Measurements from ENCODE around the gene C9orf40. TPM values are rescaled to one million over a fixed set of nuclear protein-coding genes. Genes with fewer than 3 reads are reported as not detected.

The C9orf40 gene
- total RNA-seq, 2 experiments from 2014 or later: 23.1 to 23.9 TPM

- no peak overlapping the region for H3K4me3 Mint-ChIP-seq
- no peak overlapping the region for H3K27ac Mint-ChIP-seq
- no peaks in the 10 kb centered on the region for H3K36me3 Mint-ChIP-seq (ENCODE audit: low read depth)
- no peak for DNase-seq
- CTCF ChIA-PET: interaction anchor here (0.6 to 0.8 kb wide), 2 partner anchors 10 to 1651 kb away, joined by 3 read pairs; no protein-coding TSS in a partner anchor
- H3K4me1 Mint-ChIP-seq (ENCODE audit: low read depth): no peaks in the 10 kb centered on the region
- intact Hi-C loops (cut with micrococcal nuclease): no loop called here
- H3K9me3 Mint-ChIP-seq: no peaks in the 10 kb centered on the region
- H3K27me3 Mint-ChIP-seq (ENCODE audit: low read depth): no peaks in the 10 kb centered on the region
Observed at GRCh38 chr9:74921737-74922136, 31.0 kb downstream of the C9orf40 start.

DNA sequence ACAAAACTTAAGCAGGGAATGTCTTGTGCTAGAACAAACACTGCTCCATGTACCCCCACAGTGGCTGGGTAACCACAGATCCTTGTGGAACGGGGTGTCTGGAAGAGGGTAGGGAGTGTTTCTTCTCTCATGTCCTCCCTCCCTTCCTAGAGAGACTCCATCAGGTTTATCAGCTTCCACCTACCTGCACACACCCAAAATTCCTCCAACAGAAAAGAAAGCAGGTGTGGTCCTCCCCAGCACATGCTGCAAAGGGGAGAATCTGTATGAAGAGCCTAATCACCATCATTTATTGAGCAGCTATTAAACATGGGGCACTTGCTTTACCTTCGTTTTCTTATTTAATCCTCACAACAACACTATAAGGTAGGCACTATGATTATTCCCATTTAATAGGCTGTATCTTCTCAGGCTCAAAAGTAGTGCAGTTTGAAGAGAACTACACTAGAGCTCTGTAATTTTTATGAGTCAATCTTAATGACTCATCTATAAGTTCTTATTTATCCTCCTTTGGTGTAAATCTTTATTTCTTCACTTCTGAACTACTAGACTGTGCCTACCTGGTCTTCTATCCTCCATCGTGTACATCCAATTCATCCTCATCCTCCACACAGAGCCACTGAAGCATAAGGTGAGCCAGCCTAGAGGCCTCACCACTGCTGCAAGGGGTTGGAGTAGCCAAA, 31.6 kb downstream of the C9orf40 start:
- H3K9me3 Mint-ChIP-seq: no peaks in the 10 kb centered on the region

GRCh38 chr9:74910036-74910435, 42.7 kb downstream of the C9orf40 start:
- H3K9me3 Mint-ChIP-seq: peaks cover 6% of the 10 kb centered on the region
- no peak overlapping the region for H3K27ac Mint-ChIP-seq
- CTCF ChIA-PET: no interaction called here
- H3K4me3 Mint-ChIP-seq: no peak overlapping the region
- intact Hi-C loops (cut with micrococcal nuclease): no loop called here
- H3K36me3 Mint-ChIP-seq (ENCODE audit: low read depth): no peaks in the 10 kb centered on the region
- peaks cover 22% of the 10 kb centered on the region for H3K27me3 Mint-ChIP-seq (ENCODE audit: low read depth)
- no peaks in the 10 kb centered on the region for H3K4me1 Mint-ChIP-seq (ENCODE audit: low read depth)
- DNase-seq: no peak

More for the DNA sequence above, 31.6 kb downstream of the C9orf40 start:
- Mint-ChIP-seq H3K36me3 (ENCODE audit: low read depth) (no peaks in the 10 kb centered on the region), H3K27me3 (ENCODE audit: low read depth) (no peaks in the 10 kb centered on the region), H3K4me3 (no peak overlapping the region), H3K4me1 (ENCODE audit: low read depth) (no peaks in the 10 kb centered on the region), H3K27ac (no peak overlapping the region)
- no peak for DNase-seq
- intact Hi-C loops (cut with micrococcal nuclease): no loop called here
- CTCF ChIA-PET: interaction anchor here (0.6 to 0.8 kb wide), 3 partner anchors 11 to 1650 kb away, joined by 3 to 4 read pairs (median 3); no protein-coding TSS in a partner anchor

DNA sequence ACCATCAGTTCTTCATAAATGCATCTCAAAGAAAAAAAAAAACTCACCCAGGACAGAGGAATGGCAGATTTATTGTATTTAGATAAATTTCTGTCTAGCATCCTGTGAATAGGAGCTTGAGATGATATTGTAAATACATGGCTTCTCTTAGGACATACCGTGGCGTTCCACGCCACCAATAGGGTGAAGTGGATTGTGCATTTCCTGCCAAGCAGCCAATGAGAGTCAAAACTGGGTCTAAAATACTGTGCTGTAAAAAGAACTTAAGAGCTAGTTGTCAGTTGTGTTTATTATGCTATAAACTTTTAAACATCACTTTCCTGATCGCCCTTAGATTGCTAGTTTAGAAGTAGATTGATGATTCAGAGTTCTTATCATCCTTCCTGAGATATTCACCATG, 44.0 kb downstream of the C9orf40 start:
- Mint-ChIP-seq H3K27me3 (ENCODE audit: low read depth) (peaks cover 22% of the 10 kb centered on the region), H3K9me3 (peaks cover 6% of the 10 kb centered on the region), H3K4me1 (ENCODE audit: low read depth) (no peaks in the 10 kb centered on the region), H3K27ac (no peak overlapping the region), H3K4me3 (no peak overlapping the region), H3K36me3 (ENCODE audit: low read depth) (no peaks in the 10 kb centered on the region)
- intact Hi-C loops (cut with micrococcal nuclease): no loop called here
- DNase-seq: no peak
- CTCF ChIA-PET: no interaction called here

DNA sequence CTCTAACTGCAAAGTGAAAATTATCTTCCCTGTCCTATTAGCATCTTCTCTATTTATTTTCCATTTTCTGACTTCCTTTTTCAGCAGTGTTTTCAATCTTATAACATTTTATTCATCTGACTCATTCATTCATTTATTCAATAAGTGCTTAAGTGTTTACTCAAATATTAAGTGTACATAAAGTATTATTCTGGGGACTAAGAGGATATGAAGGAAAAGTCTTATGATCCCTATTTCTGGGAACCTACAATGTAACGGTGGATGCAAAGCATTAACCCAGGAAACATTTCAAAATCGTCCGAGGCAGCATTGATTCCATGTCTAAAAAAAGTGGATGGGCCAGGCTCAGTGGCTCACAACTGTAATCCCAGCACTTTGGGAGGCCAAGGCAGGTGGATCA, 45.6 kb downstream of the C9orf40 start:
- intact Hi-C loops (cut with micrococcal nuclease): no loop called here
- H3K9me3 Mint-ChIP-seq: peaks cover 5% of the 10 kb centered on the region
- H3K4me3 Mint-ChIP-seq: no peak overlapping the region
- no peak for DNase-seq
- no peaks in the 10 kb centered on the region for H3K4me1 Mint-ChIP-seq (ENCODE audit: low read depth)
- no peaks in the 10 kb centered on the region for H3K36me3 Mint-ChIP-seq (ENCODE audit: low read depth)
- no peak overlapping the region for H3K27ac Mint-ChIP-seq
- peaks cover 22% of the 10 kb centered on the region for H3K27me3 Mint-ChIP-seq (ENCODE audit: low read depth)
- CTCF ChIA-PET: no interaction called here

- Mint-ChIP-seq H3K4me1 (ENCODE audit: low read depth) (no peaks in the 10 kb centered on the region), H3K27ac (no peak overlapping the region), H3K36me3 (ENCODE audit: low read depth) (no peaks in the 10 kb centered on the region), H3K9me3 (no peaks in the 10 kb centered on the region), H3K4me3 (no peak overlapping the region), H3K27me3 (ENCODE audit: low read depth) (peaks cover 8% of the 10 kb centered on the region)
- CTCF ChIA-PET: no interaction called here
- intact Hi-C loops (cut with micrococcal nuclease): no loop called here
- no peak for DNase-seq
Observed at GRCh38 chr9:74901001-74901400, 51.7 kb downstream of the C9orf40 start.

Other genes starting within 250 kb of the C9orf40 start
- not detected for gene TRPM6, start 65.0 kb downstream of the C9orf40 start, total RNA-seq
- 10 to 100 TPM; 17.7 to 24.0 TPM for gene CARNMT1, start 75.4 kb upstream of the C9orf40 start, total RNA-seq
- gene NMRK1, start 135.2 kb upstream of the C9orf40 start, total RNA-seq: 10 to 100 TPM; 20.6 to 22.6 TPM
- 100 to 1,000 TPM; 102 to 104 TPM for gene OSTF1, start 135.6 kb upstream of the C9orf40 start, total RNA-seq

All from activated naive CD4-positive, alpha-beta T cell treated with anti-CD3 and anti-CD28 coated beads for 36 hours (primary cell).